GM21515 (cell line): ENCODE results near the gene PSMG1.
"Not testable (repeated sequence)": the region's sequence is repeated elsewhere in the genome, so short reads cannot be mapped to it uniquely, and the experiment has no call there.

ENCODE experiments used
- ATAC-seq: cut with Tn5 transposase; IDR thresholded peaks from one replicate; pipeline ENCODE4 v1.9.1; 2021; ENCODE audit not compliant: unreplicated experiment

Gene PSMG1

GRCh38 chr21:39159342-39160063 lies 23.7 kb downstream of the PSMG1 start:
- no peak for ATAC-seq

- ATAC-seq: not testable (repeated sequence)
Observed at GRCh38 chr21:39157241-39157640, 26.0 kb downstream of the PSMG1 start.

GRCh38 chr21:39156024-39156423 lies 27.2 kb downstream of the PSMG1 start:
- ATAC-seq: no peak

- no peak for ATAC-seq
Observed at GRCh38 chr21:39155578-39155977, 27.7 kb downstream of the PSMG1 start.

- ATAC-seq: no peak
Observed at GRCh38 chr21:39153842-39154241, 29.4 kb downstream of the PSMG1 start.

GRCh38 chr21:39153373-39153772 lies 29.9 kb downstream of the PSMG1 start:
- ATAC-seq: no peak

- no peak for ATAC-seq
Observed at GRCh38 chr21:39152271-39152670, 31.0 kb downstream of the PSMG1 start.

- no peak for ATAC-seq
Observed at GRCh38 chr21:39150877-39151276, 32.4 kb downstream of the PSMG1 start.

GRCh38 chr21:39150316-39150715 lies 32.9 kb downstream of the PSMG1 start:
- ATAC-seq: no peak

- no peak for ATAC-seq
Observed at GRCh38 chr21:39149882-39150281, 33.4 kb downstream of the PSMG1 start.

- ATAC-seq: no peak
Observed at GRCh38 chr21:39148975-39149374, 34.3 kb downstream of the PSMG1 start.

GRCh38 chr21:39144191-39144590 lies 39.1 kb downstream of the PSMG1 start:
- no peak for ATAC-seq

GRCh38 chr21:39142972-39143371 lies 40.3 kb downstream of the PSMG1 start:
- no peak for ATAC-seq

GRCh38 chr21:39141502-39141901 lies 41.7 kb downstream of the PSMG1 start:
- no peak for ATAC-seq

GRCh38 chr21:39137248-39138178 lies 45.7 kb downstream of the PSMG1 start:
- no peak for ATAC-seq

- no peak for ATAC-seq
Observed at GRCh38 chr21:39136711-39137110, 46.5 kb downstream of the PSMG1 start.

GRCh38 chr21:39136138-39136537 lies 47.1 kb downstream of the PSMG1 start:
- ATAC-seq: not testable (repeated sequence)

- ATAC-seq: no peak
Observed at GRCh38 chr21:39134288-39134810, 48.9 kb downstream of the PSMG1 start.

GRCh38 chr21:39132248-39132647 lies 51.0 kb downstream of the PSMG1 start:
- no peak for ATAC-seq

- no peak for ATAC-seq
Observed at GRCh38 chr21:39131791-39132190, 51.5 kb downstream of the PSMG1 start.

GRCh38 chr21:39127506-39127905 lies 55.7 kb downstream of the PSMG1 start:
- no peak for ATAC-seq

GRCh38 chr21:39126486-39126806 lies 56.8 kb downstream of the PSMG1 start:
- no peak for ATAC-seq
